Measurements from ENCODE around the gene BDNF. TPM values are rescaled to one million over a fixed set of nuclear protein-coding genes. Genes with fewer than 3 reads are reported as not detected.

Gene BDNF
- total RNA-seq, 1 donor from 2014 or later, result 0.79 TPM

- DNase-seq (ENCODE audit: low read depth) (no peak), FAIRE-seq (no peak)
- no peak for TF ChIP-seq CTCF (IDR thresholded peaks at IDR 0.05; ENCODE audit: insufficient read depth, low read length, severe bottlenecking)
- Histone ChIP-seq H3K4me3 (ENCODE audit: low read depth, low read length) (no peak overlapping the region), H3K36me3 (ENCODE audit: control insufficient read depth, insufficient read depth, low read length) (no peaks in the 10 kb centered on the region), H3K27me3 (ENCODE audit: control insufficient read depth, insufficient read depth, low read length) (no peaks in the 10 kb centered on the region)
Observed at GRCh38 chr11:27608951-27609350, 91.3 kb downstream of the BDNF start.

GRCh38 chr11:27605422-27605821 is 94.8 kb downstream of the BDNF start:
- FAIRE-seq, result no peak
- H3K27me3 ChIP-seq (ENCODE audit: control insufficient read depth, insufficient read depth, low read length), result no peaks in the 10 kb centered on the region
- DNase-seq (ENCODE audit: low read depth), result no peak
- H3K4me3 ChIP-seq (ENCODE audit: low read depth, low read length), result no peak overlapping the region
- H3K36me3 ChIP-seq (ENCODE audit: control insufficient read depth, insufficient read depth, low read length), result no peaks in the 10 kb centered on the region
- TF ChIP-seq CTCF (IDR thresholded peaks at IDR 0.05; ENCODE audit: insufficient read depth, low read length, severe bottlenecking), result no peak

Other genes starting within 250 kb of the BDNF start
- 12.3 and 17.4 TPM in 2 replicates for gene LGR4, start 227.7 kb downstream of the BDNF start, total RNA-seq
- gene LIN7C, start 193.7 kb downstream of the BDNF start, total RNA-seq, result 93.7 and 100 TPM in 2 replicates